K562 (cell line): ENCODE measurements around the gene CBFA2T2. TPM values are rescaled to one million over a fixed set of nuclear protein-coding genes. Genes with fewer than 3 reads are reported as not detected.

ENCODE experiments used
- E2F3 ChIP-seq: fragments of 250-450 bp; sonication (Bioruptor Pico); IDR thresholded peaks from 2 replicates; pipeline ENCODE4 v1.4.0; 2020; ENCODE audit warnings: mild to moderate bottlenecking
- MAZ ChIP-seq, 2 experiments: fragments of 450-650 bp in 1 of 2; sonication (generic) in 1 of 2; formaldehyde crosslinking; IDR thresholded peaks in 1 of 2; conservative IDR thresholded peaks in 1 of 2; 2 replicates each; pipeline versions ENCODE4 v1.4.0 to v1.5.0; 2020; ENCODE audit warnings: mild to moderate bottlenecking in 1 of 2, missing genetic modification reagents in 1 of 2
- MEIS2 ChIP-seq: fragments of 450-650 bp; IDR thresholded peaks from 2 replicates; pipeline ENCODE4 v1.6.1; 2014; ENCODE audit warnings: mild to moderate bottlenecking; ENCODE audit not compliant: partially characterized antibody
- POLR2B ChIP-seq: fragments of 450-650 bp; IDR thresholded peaks from 2 replicates; pipeline ENCODE4 v1.6.1; 2018; ENCODE audit warnings: low read depth; ENCODE audit not compliant: partially characterized antibody
- POLR3A ChIP-seq: IDR thresholded peaks from 2 replicates; pipeline ENCODE4 v1.6.1; 2011; ENCODE audit warnings: borderline replicate concordance, mild to moderate bottlenecking, moderate library complexity; ENCODE audit not compliant: insufficient read length, insufficient read depth; ENCODE audit errors: extremely low read depth
- SMARCB1 ChIP-seq: IDR thresholded peaks from 2 replicates; pipeline ENCODE4 v1.6.1; 2011; ENCODE audit warnings: improper control_type of control experiment, low read depth; ENCODE audit not compliant: insufficient read length
- ZBTB7A ChIP-seq: IDR thresholded peaks from 2 replicates; pipeline ENCODE4 v1.6.1; 2011; ENCODE audit warnings: low read depth, mild to moderate bottlenecking, low read length, moderate library complexity, borderline replicate concordance; ENCODE audit not compliant: control insufficient read depth
- polyA plus RNA-seq, 8 experiments: library from polyadenylated mRNA; depleted of rRNA in 4 of 8; stranded (reverse) in 5 of 8; unstranded in 3 of 8; fragments of >200 nt; fragmentation: Nextera tagmentation in 2 of 8; fragmentation: Illumina TruSeq in 1 of 8; extraction: Ambion mirVana in 2 of 8; extraction: Trizol in 1 of 8; gene quantifications; 2 replicates each; pipeline versions ENCODE4 v1.2.1 to v1.2.3, GENCODE V29; 2011 to 2014; ENCODE audit warnings: inconsistent platforms in 1 of 8, missing spikeins in 1 of 8
- total RNA-seq, 7 experiments: library from RNA; depleted of rRNA in 6 of 7; stranded (reverse); fragments of >200 nt in 6 of 7; fragmentation: Illumina TruSeq in 2 of 7; extraction: Trizol in 2 of 7; gene quantifications; 2 replicates each; pipeline versions ENCODE4 v1.2.1 to v1.2.3, GENCODE V29; 2011 to 2021; ENCODE audit warnings: low replicate concordance in 1 of 7
- TF ChIP-seq, protein P1 (sequence below): sonication (generic); formaldehyde crosslinking; IDR thresholded peaks from 2 replicates; pipeline ENCODE4 v1.8.1; 2023; ENCODE audit warnings: mild to moderate bottlenecking, missing genetic modification reagents
- TF ChIP-seq, protein P2 (sequence below): fragments of 450-650 bp; IDR thresholded peaks from 2 replicates; pipeline ENCODE4 v1.6.1; 2016; ENCODE audit warnings: mild to moderate bottlenecking, moderate library complexity
- TF ChIP-seq, protein P3 (sequence below): fragments of 450-650 bp; IDR thresholded peaks from 2 replicates; pipeline ENCODE4 v1.6.1; 2017; ENCODE audit warnings: antibody characterized with exemption

CBFA2T2 gene
- total and polyA plus RNA-seq, 9 of the 15 experiments (the other 6 are each of a cell fraction or from before 2014, with no cell fraction given), result 0.27 to 9.6 (median 5.8) TPM

DNA sequence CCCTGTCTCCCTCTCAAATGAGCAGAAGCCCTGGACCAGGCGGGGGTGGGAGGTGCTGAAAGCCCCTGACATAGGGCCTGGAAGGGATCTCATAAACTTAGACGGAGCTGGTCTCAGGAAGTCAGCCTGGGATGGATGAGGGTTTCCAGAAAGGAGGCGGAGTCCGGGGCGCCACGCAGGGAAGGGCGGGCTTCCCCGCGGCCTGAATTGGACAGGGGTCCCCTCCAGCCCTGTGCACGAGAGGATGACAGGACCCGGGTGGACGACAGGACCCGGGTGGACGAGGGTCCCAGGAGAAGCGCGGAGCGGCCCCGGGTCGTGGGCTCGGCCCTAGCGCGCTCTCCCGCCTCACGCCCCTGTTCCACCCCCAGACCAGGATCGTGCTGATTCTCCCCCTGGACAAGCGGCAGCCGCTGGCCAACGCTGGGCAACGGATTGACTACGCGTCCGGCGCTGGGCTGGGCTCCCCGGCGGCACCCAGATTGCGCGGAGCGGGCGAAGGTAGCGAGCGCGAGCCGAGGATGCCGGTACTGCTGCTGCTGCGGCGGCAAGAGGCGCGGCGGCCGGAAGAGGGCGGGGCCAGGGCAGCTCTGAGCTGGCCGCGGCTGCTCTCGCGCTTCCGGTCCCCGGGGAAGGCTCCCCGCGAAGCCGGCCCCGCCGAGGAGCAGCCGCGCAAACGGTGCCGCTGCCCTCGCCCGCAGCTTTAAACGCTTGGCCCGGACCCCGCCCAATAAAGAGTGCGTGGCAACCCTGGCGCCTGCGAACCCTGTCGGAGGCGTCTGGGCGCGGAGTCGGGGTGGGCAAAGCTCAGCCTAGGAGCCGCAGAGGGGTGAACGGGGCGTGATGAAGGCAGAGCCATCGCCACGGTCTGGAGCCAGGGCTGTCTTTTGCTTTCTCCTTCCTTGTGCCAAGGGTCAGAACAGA is 173.5 kb downstream of the CBFA2T2 start (continued):
- TF ChIP-seq, protein P1, sequence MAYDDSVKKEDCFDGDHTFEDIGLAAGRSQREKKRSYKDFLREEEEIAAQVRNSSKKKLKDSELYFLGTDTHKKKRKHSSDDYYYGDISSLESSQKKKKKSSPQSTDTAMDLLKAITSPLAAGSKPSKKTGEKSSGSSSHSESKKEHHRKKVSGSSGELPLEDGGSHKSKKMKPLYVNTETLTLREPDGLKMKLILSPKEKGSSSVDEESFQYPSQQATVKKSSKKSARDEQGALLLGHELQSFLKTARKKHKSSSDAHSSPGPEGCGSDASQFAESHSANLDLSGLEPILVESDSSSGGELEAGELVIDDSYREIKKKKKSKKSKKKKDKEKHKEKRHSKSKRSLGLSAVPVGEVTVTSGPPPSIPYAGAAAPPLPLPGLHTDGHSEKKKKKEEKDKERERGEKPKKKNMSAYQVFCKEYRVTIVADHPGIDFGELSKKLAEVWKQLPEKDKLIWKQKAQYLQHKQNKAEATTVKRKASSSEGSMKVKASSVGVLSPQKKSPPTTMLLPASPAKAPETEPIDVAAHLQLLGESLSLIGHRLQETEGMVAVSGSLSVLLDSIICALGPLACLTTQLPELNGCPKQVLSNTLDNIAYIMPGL (CRISPR knock-in tag), result no peak
- TF ChIP-seq SMARCB1, result no peak
- TF ChIP-seq POLR2B, result peak; percentile 52
- TF ChIP-seq ZBTB7A, result peak; percentile 38; the same call in 1 of the 2 replicates
- TF ChIP-seq POLR3A, result no peak
- TF ChIP-seq MAZ (CRISPR knock-in tag; conservative IDR thresholded peaks at IDR 0.05 in 1 of 2, IDR thresholded peaks at IDR 0.05 in 1 of 2), result peak in 1 of 2 experiments; percentile 85; a peak in 2 of 4 replicates
- TF ChIP-seq, protein P2, sequence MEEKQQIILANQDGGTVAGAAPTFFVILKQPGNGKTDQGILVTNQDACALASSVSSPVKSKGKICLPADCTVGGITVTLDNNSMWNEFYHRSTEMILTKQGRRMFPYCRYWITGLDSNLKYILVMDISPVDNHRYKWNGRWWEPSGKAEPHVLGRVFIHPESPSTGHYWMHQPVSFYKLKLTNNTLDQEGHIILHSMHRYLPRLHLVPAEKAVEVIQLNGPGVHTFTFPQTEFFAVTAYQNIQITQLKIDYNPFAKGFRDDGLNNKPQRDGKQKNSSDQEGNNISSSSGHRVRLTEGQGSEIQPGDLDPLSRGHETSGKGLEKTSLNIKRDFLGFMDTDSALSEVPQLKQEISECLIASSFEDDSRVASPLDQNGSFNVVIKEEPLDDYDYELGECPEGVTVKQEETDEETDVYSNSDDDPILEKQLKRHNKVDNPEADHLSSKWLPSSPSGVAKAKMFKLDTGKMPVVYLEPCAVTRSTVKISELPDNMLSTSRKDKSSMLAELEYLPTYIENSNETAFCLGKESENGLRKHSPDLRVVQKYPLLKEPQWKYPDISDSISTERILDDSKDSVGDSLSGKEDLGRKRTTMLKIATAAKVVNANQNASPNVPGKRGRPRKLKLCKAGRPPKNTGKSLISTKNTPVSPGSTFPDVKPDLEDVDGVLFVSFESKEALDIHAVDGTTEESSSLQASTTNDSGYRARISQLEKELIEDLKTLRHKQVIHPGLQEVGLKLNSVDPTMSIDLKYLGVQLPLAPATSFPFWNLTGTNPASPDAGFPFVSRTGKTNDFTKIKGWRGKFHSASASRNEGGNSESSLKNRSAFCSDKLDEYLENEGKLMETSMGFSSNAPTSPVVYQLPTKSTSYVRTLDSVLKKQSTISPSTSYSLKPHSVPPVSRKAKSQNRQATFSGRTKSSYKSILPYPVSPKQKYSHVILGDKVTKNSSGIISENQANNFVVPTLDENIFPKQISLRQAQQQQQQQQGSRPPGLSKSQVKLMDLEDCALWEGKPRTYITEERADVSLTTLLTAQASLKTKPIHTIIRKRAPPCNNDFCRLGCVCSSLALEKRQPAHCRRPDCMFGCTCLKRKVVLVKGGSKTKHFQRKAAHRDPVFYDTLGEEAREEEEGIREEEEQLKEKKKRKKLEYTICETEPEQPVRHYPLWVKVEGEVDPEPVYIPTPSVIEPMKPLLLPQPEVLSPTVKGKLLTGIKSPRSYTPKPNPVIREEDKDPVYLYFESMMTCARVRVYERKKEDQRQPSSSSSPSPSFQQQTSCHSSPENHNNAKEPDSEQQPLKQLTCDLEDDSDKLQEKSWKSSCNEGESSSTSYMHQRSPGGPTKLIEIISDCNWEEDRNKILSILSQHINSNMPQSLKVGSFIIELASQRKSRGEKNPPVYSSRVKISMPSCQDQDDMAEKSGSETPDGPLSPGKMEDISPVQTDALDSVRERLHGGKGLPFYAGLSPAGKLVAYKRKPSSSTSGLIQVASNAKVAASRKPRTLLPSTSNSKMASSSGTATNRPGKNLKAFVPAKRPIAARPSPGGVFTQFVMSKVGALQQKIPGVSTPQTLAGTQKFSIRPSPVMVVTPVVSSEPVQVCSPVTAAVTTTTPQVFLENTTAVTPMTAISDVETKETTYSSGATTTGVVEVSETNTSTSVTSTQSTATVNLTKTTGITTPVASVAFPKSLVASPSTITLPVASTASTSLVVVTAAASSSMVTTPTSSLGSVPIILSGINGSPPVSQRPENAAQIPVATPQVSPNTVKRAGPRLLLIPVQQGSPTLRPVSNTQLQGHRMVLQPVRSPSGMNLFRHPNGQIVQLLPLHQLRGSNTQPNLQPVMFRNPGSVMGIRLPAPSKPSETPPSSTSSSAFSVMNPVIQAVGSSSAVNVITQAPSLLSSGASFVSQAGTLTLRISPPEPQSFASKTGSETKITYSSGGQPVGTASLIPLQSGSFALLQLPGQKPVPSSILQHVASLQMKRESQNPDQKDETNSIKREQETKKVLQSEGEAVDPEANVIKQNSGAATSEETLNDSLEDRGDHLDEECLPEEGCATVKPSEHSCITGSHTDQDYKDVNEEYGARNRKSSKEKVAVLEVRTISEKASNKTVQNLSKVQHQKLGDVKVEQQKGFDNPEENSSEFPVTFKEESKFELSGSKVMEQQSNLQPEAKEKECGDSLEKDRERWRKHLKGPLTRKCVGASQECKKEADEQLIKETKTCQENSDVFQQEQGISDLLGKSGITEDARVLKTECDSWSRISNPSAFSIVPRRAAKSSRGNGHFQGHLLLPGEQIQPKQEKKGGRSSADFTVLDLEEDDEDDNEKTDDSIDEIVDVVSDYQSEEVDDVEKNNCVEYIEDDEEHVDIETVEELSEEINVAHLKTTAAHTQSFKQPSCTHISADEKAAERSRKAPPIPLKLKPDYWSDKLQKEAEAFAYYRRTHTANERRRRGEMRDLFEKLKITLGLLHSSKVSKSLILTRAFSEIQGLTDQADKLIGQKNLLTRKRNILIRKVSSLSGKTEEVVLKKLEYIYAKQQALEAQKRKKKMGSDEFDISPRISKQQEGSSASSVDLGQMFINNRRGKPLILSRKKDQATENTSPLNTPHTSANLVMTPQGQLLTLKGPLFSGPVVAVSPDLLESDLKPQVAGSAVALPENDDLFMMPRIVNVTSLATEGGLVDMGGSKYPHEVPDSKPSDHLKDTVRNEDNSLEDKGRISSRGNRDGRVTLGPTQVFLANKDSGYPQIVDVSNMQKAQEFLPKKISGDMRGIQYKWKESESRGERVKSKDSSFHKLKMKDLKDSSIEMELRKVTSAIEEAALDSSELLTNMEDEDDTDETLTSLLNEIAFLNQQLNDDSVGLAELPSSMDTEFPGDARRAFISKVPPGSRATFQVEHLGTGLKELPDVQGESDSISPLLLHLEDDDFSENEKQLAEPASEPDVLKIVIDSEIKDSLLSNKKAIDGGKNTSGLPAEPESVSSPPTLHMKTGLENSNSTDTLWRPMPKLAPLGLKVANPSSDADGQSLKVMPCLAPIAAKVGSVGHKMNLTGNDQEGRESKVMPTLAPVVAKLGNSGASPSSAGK, result peak; percentile 47; the same call in 1 of the 2 replicates
- TF ChIP-seq, protein P3, sequence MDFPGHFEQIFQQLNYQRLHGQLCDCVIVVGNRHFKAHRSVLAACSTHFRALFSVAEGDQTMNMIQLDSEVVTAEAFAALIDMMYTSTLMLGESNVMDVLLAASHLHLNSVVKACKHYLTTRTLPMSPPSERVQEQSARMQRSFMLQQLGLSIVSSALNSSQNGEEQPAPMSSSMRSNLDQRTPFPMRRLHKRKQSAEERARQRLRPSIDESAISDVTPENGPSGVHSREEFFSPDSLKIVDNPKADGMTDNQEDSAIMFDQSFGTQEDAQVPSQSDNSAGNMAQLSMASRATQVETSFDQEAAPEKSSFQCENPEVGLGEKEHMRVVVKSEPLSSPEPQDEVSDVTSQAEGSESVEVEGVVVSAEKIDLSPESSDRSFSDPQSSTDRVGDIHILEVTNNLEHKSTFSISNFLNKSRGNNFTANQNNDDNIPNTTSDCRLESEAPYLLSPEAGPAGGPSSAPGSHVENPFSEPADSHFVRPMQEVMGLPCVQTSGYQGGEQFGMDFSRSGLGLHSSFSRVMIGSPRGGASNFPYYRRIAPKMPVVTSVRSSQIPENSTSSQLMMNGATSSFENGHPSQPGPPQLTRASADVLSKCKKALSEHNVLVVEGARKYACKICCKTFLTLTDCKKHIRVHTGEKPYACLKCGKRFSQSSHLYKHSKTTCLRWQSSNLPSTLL, result no peak
- no peak for TF ChIP-seq MEIS2
- 0 out of 2 replicates have a peak, but pooled peaks have one; percentile 69 for TF ChIP-seq E2F3 (CRISPR knock-in tag)
